Right atrium auricular region (tissue), 2 donors: ENCODE measurements around the gene TERT. TPM values are rescaled to one million over a fixed set of nuclear protein-coding genes. Genes with fewer than 3 reads are reported as not detected.
A peak's percentile ranks its signal among the peaks of the same experiment; 100 is the strongest.

Source experiments
- DNase-seq: peaks from one replicate; pipeline ENCODE4 v3.0.0-alpha.2; 2019; ENCODE audit warnings: low spot score
- H3K27ac ChIP-seq, 2 donors: fragments of 200-600 bp; sonication (generic); 1 replicate in 1 of 2; 2 replicates in 1 of 2; pipeline ENCODE4 v1.5.1; 2016 to 2019
- H3K27me3 ChIP-seq, 2 donors: fragments of 200-600 bp; sonication (generic); one replicate each; pipeline versions ENCODE4 v1.5.1 to v1.6.0; 2017 to 2019
- H3K36me3 ChIP-seq: fragments of 200-600 bp; sonication (generic); one replicate; pipeline ENCODE4 v1.5.1; 2016
- H3K4me1 ChIP-seq, 2 donors: fragments of 200-600 bp; sonication (generic); one replicate each; pipeline versions ENCODE4 v1.5.1 to v1.6.0; 2017 to 2019
- H3K4me3 ChIP-seq, 2 donors: fragments of 200-600 bp; sonication (generic); 1 replicate in 1 of 2; 2 replicates in 1 of 2; pipeline ENCODE4 v1.5.1; 2017 to 2019; ENCODE audit warnings: mild to moderate bottlenecking in 1 of 2, moderate library complexity in 1 of 2
- H3K9me3 ChIP-seq, 2 donors: fragments of 200-600 bp; sonication (generic); one replicate each; pipeline ENCODE4 v1.5.1; 2019
- total RNA-seq, 2 donors: library from RNA; depleted of rRNA; stranded (reverse); fragments of >200 nt; gene quantifications; one replicate each; pipeline ENCODE4 v1.1.0, GENCODE V29; 2016
- TF ChIP-seq, protein P1 (sequence below), 2 donors: fragments of 200-600 bp; sonication (generic); IDR thresholded peaks; one replicate each; pipeline ENCODE4 v1.5.1; 2019; ENCODE audit warnings: antibody characterized with exemption in 2 of 2

TERT gene
- total RNA-seq, 2 donors from 2014 or later, result not detected

DNA sequence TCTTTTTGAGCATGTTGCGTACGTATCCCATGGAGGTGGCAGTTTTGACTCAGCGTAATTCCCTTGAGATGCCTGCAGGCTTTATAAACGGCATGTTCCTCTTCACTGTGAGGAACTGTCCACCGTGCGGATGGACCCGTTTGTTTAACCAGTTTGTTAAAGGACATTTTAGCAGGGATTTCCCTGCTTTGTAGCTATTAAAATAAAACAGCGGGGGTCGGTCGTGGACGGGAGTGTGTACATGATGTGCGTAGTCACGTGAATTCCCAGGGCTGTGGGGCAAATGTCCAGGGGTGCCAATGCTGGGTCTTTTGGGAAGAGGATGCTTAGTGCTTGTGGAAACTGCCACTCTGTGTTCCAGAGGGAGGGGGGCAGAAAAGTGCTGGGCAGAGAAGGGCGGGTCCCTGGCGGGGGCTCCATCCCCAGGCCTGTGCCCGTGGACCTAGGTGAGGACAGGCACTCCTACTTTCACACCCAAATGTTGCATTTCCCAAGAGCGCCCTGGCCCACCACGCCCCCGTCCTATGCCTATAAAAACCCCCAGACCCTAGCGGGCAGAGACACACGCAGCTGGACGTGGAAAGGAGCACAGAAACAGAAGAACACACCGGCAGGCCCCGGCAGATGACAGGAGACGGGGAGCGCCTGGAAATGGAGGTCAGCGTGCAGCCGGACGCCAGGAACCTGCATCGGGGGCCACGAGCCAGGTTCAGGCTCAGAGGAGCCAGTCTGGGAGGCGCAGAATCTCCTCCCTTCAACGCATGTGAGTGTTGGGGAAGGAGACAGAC, 4.0 kb upstream of the TERT start:
- Histone ChIP-seq H3K4me3 (no peak overlapping the region), H3K36me3 (no peaks in the 10 kb centered on the region), H3K4me1 (peaks cover 0 to 8% of the 10 kb centered on the region in 2 donors), H3K27ac (no peak overlapping the region), H3K9me3 (no peaks in the 10 kb centered on the region), H3K27me3 (peaks cover 0 to 13% of the 10 kb centered on the region in 2 donors)
- TF ChIP-seq, protein P1, sequence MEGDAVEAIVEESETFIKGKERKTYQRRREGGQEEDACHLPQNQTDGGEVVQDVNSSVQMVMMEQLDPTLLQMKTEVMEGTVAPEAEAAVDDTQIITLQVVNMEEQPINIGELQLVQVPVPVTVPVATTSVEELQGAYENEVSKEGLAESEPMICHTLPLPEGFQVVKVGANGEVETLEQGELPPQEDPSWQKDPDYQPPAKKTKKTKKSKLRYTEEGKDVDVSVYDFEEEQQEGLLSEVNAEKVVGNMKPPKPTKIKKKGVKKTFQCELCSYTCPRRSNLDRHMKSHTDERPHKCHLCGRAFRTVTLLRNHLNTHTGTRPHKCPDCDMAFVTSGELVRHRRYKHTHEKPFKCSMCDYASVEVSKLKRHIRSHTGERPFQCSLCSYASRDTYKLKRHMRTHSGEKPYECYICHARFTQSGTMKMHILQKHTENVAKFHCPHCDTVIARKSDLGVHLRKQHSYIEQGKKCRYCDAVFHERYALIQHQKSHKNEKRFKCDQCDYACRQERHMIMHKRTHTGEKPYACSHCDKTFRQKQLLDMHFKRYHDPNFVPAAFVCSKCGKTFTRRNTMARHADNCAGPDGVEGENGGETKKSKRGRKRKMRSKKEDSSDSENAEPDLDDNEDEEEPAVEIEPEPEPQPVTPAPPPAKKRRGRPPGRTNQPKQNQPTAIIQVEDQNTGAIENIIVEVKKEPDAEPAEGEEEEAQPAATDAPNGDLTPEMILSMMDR (IDR thresholded peaks at IDR 0.05), result no peak
- no peak for DNase-seq

DNA sequence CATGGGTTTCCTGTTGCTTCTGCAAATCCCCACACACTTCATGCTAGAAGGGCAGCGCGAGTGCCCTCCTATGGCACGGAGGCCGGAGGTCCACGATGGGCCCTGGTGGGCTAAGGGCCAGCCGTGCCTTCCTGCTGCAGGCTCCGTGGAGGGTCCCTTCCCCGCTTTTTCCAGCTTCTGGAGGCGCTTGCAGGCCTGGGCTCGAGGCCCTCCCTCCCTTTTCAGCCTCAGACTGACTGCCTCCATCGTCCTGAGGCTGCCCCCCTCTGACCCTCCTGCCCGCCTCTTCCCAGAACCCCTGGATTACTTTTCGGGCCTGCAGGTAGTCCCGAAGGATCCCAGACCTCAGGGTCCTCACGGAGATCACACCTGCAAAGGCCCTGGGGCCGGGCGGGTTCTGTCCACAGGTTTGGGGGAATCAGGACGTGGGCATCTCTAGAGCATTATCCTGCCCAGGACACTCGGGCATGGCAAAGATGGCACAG, 3.2 kb upstream of the TERT start:
- TF ChIP-seq, protein P1 (IDR thresholded peaks at IDR 0.05), result no peak
- DNase-seq, result no peak
- peaks cover 0 to 15% of the 10 kb centered on the region in 2 donors for H3K27me3 ChIP-seq
- H3K36me3 ChIP-seq, result no peaks in the 10 kb centered on the region
- H3K4me3 ChIP-seq, result no peak overlapping the region
- H3K27ac ChIP-seq, result no peak overlapping the region
- H3K4me1 ChIP-seq, result peaks cover 0 to 8% of the 10 kb centered on the region in 2 donors
- H3K9me3 ChIP-seq, result no peaks in the 10 kb centered on the region

GRCh38 chr5:1297243-1297642, 2.4 kb upstream of the TERT start:
- Histone ChIP-seq H3K36me3 (no peaks in the 10 kb centered on the region), H3K4me1 (peaks cover 0 to 8% of the 10 kb centered on the region in 2 donors), H3K4me3 (no peak overlapping the region), H3K27ac (no peak overlapping the region), H3K27me3 (peaks cover 0 to 15% of the 10 kb centered on the region in 2 donors), H3K9me3 (no peaks in the 10 kb centered on the region)
- DNase-seq, result no peak
- TF ChIP-seq, protein P1 (IDR thresholded peaks at IDR 0.05), result no peak

DNA sequence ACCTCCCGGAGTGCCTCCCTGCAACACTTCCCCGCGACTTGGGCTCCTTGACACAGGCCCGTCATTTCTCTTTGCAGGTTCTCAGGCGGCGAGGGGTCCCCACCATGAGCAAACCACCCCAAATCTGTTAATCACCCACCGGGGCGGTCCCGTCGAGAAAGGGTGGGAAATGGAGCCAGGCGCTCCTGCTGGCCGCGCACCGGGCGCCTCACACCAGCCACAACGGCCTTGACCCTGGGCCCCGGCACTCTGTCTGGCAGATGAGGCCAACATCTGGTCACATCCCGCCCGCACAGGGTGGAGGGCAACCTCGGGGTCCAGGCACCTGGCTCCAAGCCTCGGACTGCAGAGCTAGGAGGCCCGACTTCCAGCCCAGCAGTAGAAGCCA, 776 bp upstream of the TERT start:
- Histone ChIP-seq H3K27me3 (peaks cover 0 to 15% of the 10 kb centered on the region in 2 donors), H3K4me3 (no peak overlapping the region), H3K27ac (no peak overlapping the region), H3K4me1 (peaks cover 0 to 8% of the 10 kb centered on the region in 2 donors), H3K36me3 (no peaks in the 10 kb centered on the region), H3K9me3 (no peaks in the 10 kb centered on the region)
- TF ChIP-seq, protein P1 (IDR thresholded peaks at IDR 0.05), result no peak
- no peak for DNase-seq

GRCh38 chr5:1294206-1294834, 548 bp downstream of the TERT start:
- H3K27me3 ChIP-seq, result peaks cover 0 to 15% of the 10 kb centered on the region in 2 donors
- DNase-seq, result no peak
- no peak overlapping the region for H3K27ac ChIP-seq
- TF ChIP-seq, protein P1 (IDR thresholded peaks at IDR 0.05), result no peak
- H3K4me3 ChIP-seq, result peak overlapping the region in 1 of 2 donors; percentile 17
- peaks cover 0 to 8% of the 10 kb centered on the region in 2 donors for H3K4me1 ChIP-seq
- no peaks in the 10 kb centered on the region for H3K36me3 ChIP-seq
- no peaks in the 10 kb centered on the region for H3K9me3 ChIP-seq
